ENCODE data around the gene DSCAM. TPM values are rescaled to one million over a fixed set of nuclear protein-coding genes. Genes with fewer than 3 reads are reported as not detected.

Gene DSCAM
- total RNA-seq, 1 donor from 2014 or later: 0.06 TPM

GRCh38 chr21:39972976-39973770, 873.8 kb downstream of the DSCAM start:
- no peak for TF ChIP-seq CTCF (IDR thresholded peaks at IDR 0.05)
- no peaks in the 10 kb centered on the region for H3K27me3 ChIP-seq (ENCODE audit: low read depth)
- no peaks in the 10 kb centered on the region for H3K4me1 ChIP-seq
- H3K4me3 ChIP-seq: no peak overlapping the region
- no peaks in the 10 kb centered on the region for H3K9me3 ChIP-seq
- intact Hi-C loops (cut with DNase I): no loop called here
- no peak for ATAC-seq
- no peak overlapping the region for H3K27ac ChIP-seq
- H3K36me3 ChIP-seq: no peaks in the 10 kb centered on the region
- no peak for DNase-seq

DNA sequence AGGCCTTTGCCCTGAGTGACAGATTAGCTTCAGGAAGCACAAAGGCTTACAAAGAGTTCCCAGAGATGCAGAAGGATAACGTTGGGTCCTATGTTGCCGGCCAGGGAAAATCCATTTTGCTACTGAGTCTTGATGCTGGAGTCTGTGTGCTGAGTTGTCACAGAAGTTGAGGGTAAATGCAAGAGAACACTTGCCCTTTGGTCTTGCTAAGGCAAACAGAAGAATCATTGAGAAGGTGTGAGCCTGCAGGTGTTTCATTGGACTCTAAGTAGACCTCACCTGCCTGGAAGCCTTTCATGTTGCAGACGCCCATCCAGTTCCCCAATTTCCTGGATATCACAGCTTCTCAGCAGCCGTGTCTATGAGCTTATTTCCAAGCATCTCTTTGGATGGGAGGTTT, 874.5 kb downstream of the DSCAM start:
- Histone ChIP-seq H3K9me3 (no peaks in the 10 kb centered on the region), H3K36me3 (no peaks in the 10 kb centered on the region), H3K4me1 (no peaks in the 10 kb centered on the region), H3K27me3 (ENCODE audit: low read depth) (no peaks in the 10 kb centered on the region), H3K4me3 (no peak overlapping the region), H3K27ac (no peak overlapping the region)
- intact Hi-C loops (cut with DNase I): no loop called here
- DNase-seq (no peak), ATAC-seq (no peak)
- TF ChIP-seq CTCF (IDR thresholded peaks at IDR 0.05): no peak

- ATAC-seq (no peak), DNase-seq (no peak)
- Histone ChIP-seq H3K4me3 (no peak overlapping the region), H3K27ac (no peak overlapping the region), H3K27me3 (ENCODE audit: low read depth) (no peaks in the 10 kb centered on the region), H3K4me1 (no peaks in the 10 kb centered on the region), H3K9me3 (no peaks in the 10 kb centered on the region), H3K36me3 (no peaks in the 10 kb centered on the region)
- TF ChIP-seq CTCF (IDR thresholded peaks at IDR 0.05): no peak
- intact Hi-C loops (cut with DNase I): no loop called here
Measured at GRCh38 chr21:39971956-39972355, 875.0 kb downstream of the DSCAM start.

DNA sequence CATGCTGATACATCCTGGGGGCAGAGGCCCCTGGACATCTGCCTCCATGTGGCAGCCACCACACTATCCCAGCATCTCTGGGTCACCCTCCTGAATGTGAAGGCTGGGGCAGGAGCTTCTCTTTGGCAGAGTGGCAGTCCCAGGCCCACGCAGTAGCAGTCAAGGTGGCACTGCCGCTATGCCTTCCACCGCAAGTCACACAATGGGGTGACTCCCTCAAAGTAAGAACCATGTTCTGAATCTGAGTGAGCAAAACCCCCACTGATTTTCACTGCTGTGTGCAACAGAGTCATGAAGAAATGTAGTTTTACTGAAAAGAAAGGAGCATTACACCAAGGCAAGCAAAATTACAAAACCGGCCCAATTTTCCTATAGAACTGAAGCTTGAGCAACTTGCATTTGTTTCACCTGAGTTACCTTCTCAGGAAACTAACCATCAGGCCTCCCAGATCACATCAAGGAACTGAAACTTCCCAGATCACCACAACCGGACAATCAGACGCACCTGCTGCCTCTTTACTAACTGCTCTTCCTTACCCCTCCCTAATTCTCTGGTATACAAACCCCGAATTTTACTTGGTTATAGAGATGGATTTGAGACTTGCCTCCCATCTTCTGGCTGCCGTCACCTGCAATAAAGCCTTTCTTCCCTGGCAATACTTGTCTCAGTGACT, 877.1 kb downstream of the DSCAM start:
- H3K4me1 ChIP-seq: no peaks in the 10 kb centered on the region
- TF ChIP-seq CTCF (IDR thresholded peaks at IDR 0.05): no peak
- no peak overlapping the region for H3K4me3 ChIP-seq
- intact Hi-C loops (cut with DNase I): no loop called here
- H3K9me3 ChIP-seq: no peaks in the 10 kb centered on the region
- DNase-seq (no peak), ATAC-seq (no peak)
- H3K27me3 ChIP-seq (ENCODE audit: low read depth): no peaks in the 10 kb centered on the region
- H3K36me3 ChIP-seq: no peaks in the 10 kb centered on the region
- no peak overlapping the region for H3K27ac ChIP-seq

GRCh38 chr21:39968010-39968409, 878.9 kb downstream of the DSCAM start:
- no peak for TF ChIP-seq CTCF (IDR thresholded peaks at IDR 0.05)
- ATAC-seq (no peak), DNase-seq (no peak)
- H3K36me3 ChIP-seq: no peaks in the 10 kb centered on the region
- no peaks in the 10 kb centered on the region for H3K9me3 ChIP-seq
- H3K27me3 ChIP-seq (ENCODE audit: low read depth): no peaks in the 10 kb centered on the region
- H3K27ac ChIP-seq: no peak overlapping the region
- H3K4me3 ChIP-seq: no peak overlapping the region
- no peaks in the 10 kb centered on the region for H3K4me1 ChIP-seq
- intact Hi-C loops (cut with DNase I): no loop called here

Data from lower lobe of right lung (tissue), 2 donors.